ENCODE measurements around the gene MYO10. TPM values are rescaled to one million over a fixed set of nuclear protein-coding genes. Genes with fewer than 3 reads are reported as not detected.

MYO10 gene
- total RNA-seq, 2 donors from 2014 or later, result 40.0 to 89.2 TPM

DNA sequence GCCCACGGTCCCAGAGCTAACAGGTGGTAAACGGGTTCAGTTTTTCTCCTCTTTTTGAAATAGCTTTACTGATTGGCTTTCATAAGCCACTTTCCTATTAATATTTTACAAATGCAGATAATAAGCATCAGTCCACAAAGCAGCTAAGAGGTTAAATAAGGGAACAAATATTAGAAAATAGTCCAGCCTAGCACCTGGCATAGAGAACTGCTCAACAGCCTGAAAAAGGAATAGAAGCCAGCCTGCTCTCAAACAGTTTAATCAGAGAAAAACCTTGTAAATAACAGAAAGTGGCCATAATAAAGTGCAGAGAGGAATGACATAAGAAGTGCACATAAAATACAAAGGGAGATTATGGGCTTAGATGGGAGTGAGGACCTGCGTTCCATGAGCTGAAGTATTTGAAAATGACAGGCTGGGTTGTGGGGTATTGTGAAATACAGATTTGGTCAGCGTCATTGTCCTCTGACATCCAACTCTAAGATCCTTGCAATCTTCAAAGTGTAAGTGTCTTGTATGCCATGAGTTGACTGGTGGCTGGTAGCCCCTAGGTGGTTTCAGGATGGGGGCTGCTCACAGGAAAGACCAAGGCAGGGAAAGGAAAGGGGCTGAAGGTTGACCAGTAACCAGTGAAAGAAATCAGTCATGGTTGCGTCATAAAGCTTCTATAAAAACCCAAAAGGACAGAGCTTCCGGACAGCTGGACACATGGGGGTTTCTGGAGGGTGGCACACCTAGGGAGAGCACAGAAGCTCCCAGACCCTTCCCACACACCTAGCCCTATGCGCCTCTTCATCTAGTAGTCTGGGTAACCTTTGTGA is 32.4 kb downstream of the MYO10 start:
- Histone ChIP-seq H3K9me3 (ENCODE audit: control insufficient read depth, low read length) (no peaks in the 10 kb centered on the region), H3K9ac (ENCODE audit: extremely low read depth, low read length, poor library complexity, severe bottlenecking) (no peak overlapping the region), H3K4me3 (ENCODE audit: low read length) (no peak overlapping the region), H3K4me1 (ENCODE audit: control insufficient read depth, insufficient read depth, low read length) (peaks cover 12% of the 10 kb centered on the region), H3K27me3 (ENCODE audit: control insufficient read depth, insufficient read depth, low read length, poor library complexity, severe bottlenecking) (no peaks in the 10 kb centered on the region), H3K27ac (ENCODE audit: low read depth, low read length) (no peak overlapping the region), H3K36me3 (ENCODE audit: control insufficient read depth, insufficient read depth, low read length) (peaks cover 34% of the 10 kb centered on the region)
- no peaks in the 10 kb centered on the region for H3K27me3 Mint-ChIP-seq (ENCODE audit: insufficient read depth)
- H3K4me1 Mint-ChIP-seq, result peaks cover 42% of the 10 kb centered on the region
- H3K9me3 Mint-ChIP-seq, result no peaks in the 10 kb centered on the region
- TF ChIP-seq, protein P1, sequence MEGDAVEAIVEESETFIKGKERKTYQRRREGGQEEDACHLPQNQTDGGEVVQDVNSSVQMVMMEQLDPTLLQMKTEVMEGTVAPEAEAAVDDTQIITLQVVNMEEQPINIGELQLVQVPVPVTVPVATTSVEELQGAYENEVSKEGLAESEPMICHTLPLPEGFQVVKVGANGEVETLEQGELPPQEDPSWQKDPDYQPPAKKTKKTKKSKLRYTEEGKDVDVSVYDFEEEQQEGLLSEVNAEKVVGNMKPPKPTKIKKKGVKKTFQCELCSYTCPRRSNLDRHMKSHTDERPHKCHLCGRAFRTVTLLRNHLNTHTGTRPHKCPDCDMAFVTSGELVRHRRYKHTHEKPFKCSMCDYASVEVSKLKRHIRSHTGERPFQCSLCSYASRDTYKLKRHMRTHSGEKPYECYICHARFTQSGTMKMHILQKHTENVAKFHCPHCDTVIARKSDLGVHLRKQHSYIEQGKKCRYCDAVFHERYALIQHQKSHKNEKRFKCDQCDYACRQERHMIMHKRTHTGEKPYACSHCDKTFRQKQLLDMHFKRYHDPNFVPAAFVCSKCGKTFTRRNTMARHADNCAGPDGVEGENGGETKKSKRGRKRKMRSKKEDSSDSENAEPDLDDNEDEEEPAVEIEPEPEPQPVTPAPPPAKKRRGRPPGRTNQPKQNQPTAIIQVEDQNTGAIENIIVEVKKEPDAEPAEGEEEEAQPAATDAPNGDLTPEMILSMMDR (conservative IDR thresholded peaks at IDR 0.05), result no peak
- DNase-seq, result no peak
- no peak overlapping the region for H3K4me3 Mint-ChIP-seq
- peak overlapping the region; percentile 66 for H3K27ac Mint-ChIP-seq
- peaks cover 6% of the 10 kb centered on the region for H3K36me3 Mint-ChIP-seq (ENCODE audit: low read depth)
- 90 to 100% methylated on average over 4 to 7 of the region's 7 CpGs for WGBS, 2 experiments (ENCODE audit: insufficient coverage in 1 of 2, insufficient read length in 1 of 2)

GRCh38 chr5:16902846-16903245 is 33.2 kb downstream of the MYO10 start:
- DNase-seq, result no peak
- Mint-ChIP-seq H3K27ac (no peak overlapping the region), H3K4me1 (peaks cover 44% of the 10 kb centered on the region), H3K9me3 (no peaks in the 10 kb centered on the region), H3K4me3 (no peak overlapping the region), H3K36me3 (ENCODE audit: low read depth) (peaks cover 6% of the 10 kb centered on the region), H3K27me3 (ENCODE audit: insufficient read depth) (no peaks in the 10 kb centered on the region)
- Histone ChIP-seq H3K27me3 (ENCODE audit: control insufficient read depth, insufficient read depth, low read length, poor library complexity, severe bottlenecking) (no peaks in the 10 kb centered on the region), H3K4me3 (ENCODE audit: low read length) (no peak overlapping the region), H3K36me3 (ENCODE audit: control insufficient read depth, insufficient read depth, low read length) (peaks cover 32% of the 10 kb centered on the region), H3K4me1 (ENCODE audit: control insufficient read depth, insufficient read depth, low read length) (peaks cover 14% of the 10 kb centered on the region), H3K9me3 (ENCODE audit: control insufficient read depth, low read length) (no peaks in the 10 kb centered on the region), H3K9ac (ENCODE audit: extremely low read depth, low read length, poor library complexity, severe bottlenecking) (no peak overlapping the region), H3K27ac (ENCODE audit: low read depth, low read length) (no peak overlapping the region)
- TF ChIP-seq, protein P1 (conservative IDR thresholded peaks at IDR 0.05), result no peak
- WGBS, 2 experiments (ENCODE audit: insufficient coverage in 1 of 2, insufficient read length in 1 of 2), result 87 to 94% methylated on average over 3 to 9 of the region's 9 CpGs

- Histone ChIP-seq H3K4me1 (ENCODE audit: control insufficient read depth, insufficient read depth, low read length) (peaks cover 18% of the 10 kb centered on the region), H3K36me3 (ENCODE audit: control insufficient read depth, insufficient read depth, low read length) (peaks cover 25% of the 10 kb centered on the region), H3K27me3 (ENCODE audit: control insufficient read depth, insufficient read depth, low read length, poor library complexity, severe bottlenecking) (no peaks in the 10 kb centered on the region), H3K27ac (ENCODE audit: low read depth, low read length) (no peak overlapping the region), H3K4me3 (ENCODE audit: low read length) (peak overlapping the region; percentile 7), H3K9ac (ENCODE audit: extremely low read depth, low read length, poor library complexity, severe bottlenecking) (no peak overlapping the region), H3K9me3 (ENCODE audit: control insufficient read depth, low read length) (no peaks in the 10 kb centered on the region)
- Mint-ChIP-seq H3K4me3 (peak overlapping the region; percentile 1), H3K9me3 (no peaks in the 10 kb centered on the region), H3K4me1 (peaks cover 48% of the 10 kb centered on the region), H3K36me3 (ENCODE audit: low read depth) (peaks cover 6% of the 10 kb centered on the region), H3K27ac (peak overlapping the region; percentile 68), H3K27me3 (ENCODE audit: insufficient read depth) (no peaks in the 10 kb centered on the region)
- DNase-seq, result peak; percentile 93
- 35 to 48% methylated on average over 5 to 13 of the region's 13 CpGs for WGBS, 2 experiments (ENCODE audit: insufficient coverage in 1 of 2, insufficient read length in 1 of 2)
- TF ChIP-seq, protein P1 (conservative IDR thresholded peaks at IDR 0.05), result no peak
Measured at GRCh38 chr5:16901021-16901644, 35.0 kb downstream of the MYO10 start.

Data from endodermal cell (in vitro differentiated cells).